ENCODE results near the gene SAP25. TPM values are rescaled to one million over a fixed set of nuclear protein-coding genes. Genes with fewer than 3 reads are reported as not detected.

Gene SAP25
- total RNA-seq, 1 experiment from 2014 or later = 3.0 TPM

GRCh38 chr7:100599911-100600729 lies 26.4 kb upstream of the SAP25 start:
- H3K4me1 ChIP-seq (ENCODE audit: control insufficient read depth, insufficient read depth, low read length) = no peaks in the 10 kb centered on the region; the same call in 1 of the 2 replicates
- TF ChIP-seq SIN3A (IDR thresholded peaks at IDR 0.05; ENCODE audit: borderline replicate concordance, insufficient read depth, low read depth, low read length) (no peak), POLR2AphosphoS5 (IDR thresholded peaks at IDR 0.05; ENCODE audit: low read depth, low read length) (no peak), CTCF (IDR thresholded peaks at IDR 0.05) (no peak; the same call in 1 of the 2 replicates), REST (IDR thresholded peaks at IDR 0.05; ENCODE audit: insufficient read depth in 1 of 2, low read depth in 2 of 2, low read length in 1 of 2) (no peak), TCF7L2 (IDR thresholded peaks at IDR 0.05; ENCODE audit: low read depth, low read length) (no peak)
- intact Hi-C loops (cut with micrococcal nuclease; ENCODE audit: unreplicated experiment) (no loop called here), in situ Hi-C loops (cut with HindIII; ENCODE audit: low pct_unique_long_range_greater_than_20kb, low sequenced_read_pairs) (no loop called here)
- ChIA-PET CTCF (no interaction called here), POLR2A (no interaction called here)
- ATAC-seq (no peak), DNase-seq (ENCODE audit: low read depth, low spot score) (no peak)
- H3K36me3 ChIP-seq (ENCODE audit: control insufficient read depth, insufficient read depth, low read length) = no peaks in the 10 kb centered on the region
- H3K9me3 ChIP-seq (ENCODE audit: control insufficient read depth, insufficient read depth, low read depth, low read length) = no peaks in the 10 kb centered on the region
- H3K27ac ChIP-seq (ENCODE audit: low read length) = no peak overlapping the region
- no peak overlapping the region for H3K4me3 ChIP-seq (ENCODE audit: low read depth in 2 of 2, low read length in 2 of 2)
- H3K27me3 ChIP-seq (ENCODE audit: control insufficient read depth, insufficient read depth, low read length) = no peaks in the 10 kb centered on the region
- BruUV-seq (replicated peaks) = no TSS peak

- no peak for DNase-seq (ENCODE audit: low read depth, low spot score)
- TF ChIP-seq POLR2AphosphoS5 (IDR thresholded peaks at IDR 0.05; ENCODE audit: low read depth, low read length) (no peak), CTCF (IDR thresholded peaks at IDR 0.05) (no peak), TCF7L2 (IDR thresholded peaks at IDR 0.05; ENCODE audit: low read depth, low read length) (no peak), REST (IDR thresholded peaks at IDR 0.05; ENCODE audit: insufficient read depth in 1 of 2, low read depth in 2 of 2, low read length in 1 of 2) (no peak), SIN3A (IDR thresholded peaks at IDR 0.05; ENCODE audit: borderline replicate concordance, insufficient read depth, low read depth, low read length) (no peak)
- no TSS peak for BruUV-seq (replicated peaks)
- H3K36me3 ChIP-seq (ENCODE audit: control insufficient read depth, insufficient read depth, low read length) = no peaks in the 10 kb centered on the region
- H3K4me3 ChIP-seq (ENCODE audit: low read depth in 2 of 2, low read length in 2 of 2) = no peak overlapping the region
- H3K27me3 ChIP-seq (ENCODE audit: control insufficient read depth, insufficient read depth, low read length) = no peaks in the 10 kb centered on the region
- ChIA-PET POLR2A (interaction anchor here (0.6 kb wide), 2 partner anchors 12 to 14 kb away, joined by 3 to 7 read pairs; partner anchors contain the start of gene FBXO24), CTCF (no interaction called here)
- no peaks in the 10 kb centered on the region for H3K9me3 ChIP-seq (ENCODE audit: control insufficient read depth, insufficient read depth, low read depth, low read length)
- H3K4me1 ChIP-seq (ENCODE audit: control insufficient read depth, insufficient read depth, low read length) = no peaks in the 10 kb centered on the region; the same call in 1 of the 2 replicates
- no peak for ATAC-seq
- intact Hi-C loops (cut with micrococcal nuclease; ENCODE audit: unreplicated experiment) (no loop called here), in situ Hi-C loops (cut with HindIII; ENCODE audit: low pct_unique_long_range_greater_than_20kb, low sequenced_read_pairs) (no loop called here)
- no peak overlapping the region for H3K27ac ChIP-seq (ENCODE audit: low read length)
These were observed 24.7 kb upstream of the SAP25 start for GRCh38 chr7:100598425-100598824.

All from Panc1 (cell line).